ENCODE measurements around the gene UBE2D3.

- no peak for TF ChIP-seq CTCF (IDR thresholded peaks at IDR 0.05)
- TF ChIP-seq POLR2A (IDR thresholded peaks at IDR 0.05), result no peak
- no peak for TF ChIP-seq POLR2AphosphoS5 (IDR thresholded peaks at IDR 0.05)
Observed at GRCh38 chr4:102787096-102787881, 40.1 kb downstream of the UBE2D3 start.
